Endothelial cell of umbilical vein (primary cell): ENCODE measurements around the gene TTN. TPM values are rescaled to one million over a fixed set of nuclear protein-coding genes. Genes with fewer than 3 reads are reported as not detected.

ENCODE experiments used
- BruUV-seq: library from RNA; stranded (reverse); fragments of 400-500 nt; replicated peaks from 2 replicates; lab custom pipeline; 2021; lab: Mats Ljungman, UMichigan
- CTCF ChIA-PET: fragments of 300-600, 350-600 bp; sonication (Branson Sonifier 250); formaldehyde crosslinking; loops from one replicate; lab custom pipeline; 2021; ENCODE audit warnings: antibody characterized with exemption, inconsistent platforms; lab: Charles Lee
- POLR2A ChIA-PET: fragments of 300-600, 350-600 bp; sonication (Branson Sonifier 250); formaldehyde crosslinking; loops from one replicate; lab custom pipeline; 2021; ENCODE audit warnings: antibody characterized with exemption, inconsistent platforms; lab: Charles Lee
- DNase-seq: peaks from one replicate; pipeline ENCODE4 v3.0.0-alpha.2; 2011; ENCODE audit warnings: low read depth, low spot score
- FAIRE-seq: peaks from 2 replicates; lab custom pipeline; 2011; peaks lifted over from hg19 to GRCh38; lab: Jason Lieb, UNC
- H2AFZ ChIP-seq: 2 replicates; pipeline ENCODE4 v1.6.0; 2012; ENCODE audit warnings: low read depth, low read length, control low read depth, inconsistent platforms
- H3K27ac ChIP-seq: 2 replicates; pipeline ENCODE4 v1.5.1; 2011; ENCODE audit warnings: low read depth, mild to moderate bottlenecking, control low read depth, low read length, moderate library complexity; ENCODE audit not compliant: insufficient read depth
- H3K27me3 ChIP-seq, 2 experiments: 2 replicates each; pipeline versions ENCODE4 v1.6.0 to v1.6.1; 2011; ENCODE audit warnings: low read length in 2 of 2, mixed read lengths in 1 of 2; ENCODE audit not compliant: control insufficient read depth in 2 of 2, insufficient read depth in 2 of 2
- H3K36me3 ChIP-seq, 2 experiments: 2 replicates in 1 of 2; 3 replicates in 1 of 2; pipeline ENCODE4 v1.5.1; 2011; ENCODE audit warnings: low read length in 2 of 2, mild to moderate bottlenecking in 1 of 2, moderate library complexity in 1 of 2; ENCODE audit not compliant: control insufficient read depth in 2 of 2, insufficient read depth in 2 of 2; ENCODE audit errors: extremely low read depth in 1 of 2
- H3K4me1 ChIP-seq: 3 replicates; pipeline ENCODE4 v1.5.1; 2011; ENCODE audit warnings: mild to moderate bottlenecking, low read length; ENCODE audit not compliant: control insufficient read depth, insufficient read depth; ENCODE audit errors: extremely low read depth
- H3K4me2 ChIP-seq: 2 replicates; pipeline ENCODE4 v1.6.1; 2011; ENCODE audit warnings: low read length, control low read depth, mixed read lengths; ENCODE audit not compliant: insufficient read depth
- H3K4me3 ChIP-seq, 3 experiments: fragments of 200-600 bp in 1 of 3; sonication (generic), shearing (Covaris generic) in 1 of 3; replicated peaks in 1 of 3; 2 replicates each; pipeline ENCODE4 v1.5.1; 2011 to 2016; ENCODE audit warnings: control low read depth in 3 of 3, low read length in 3 of 3, mild to moderate bottlenecking in 2 of 3, inconsistent platforms in 1 of 3, low read depth in 1 of 3, moderate library complexity in 1 of 3; ENCODE audit not compliant: insufficient read depth in 1 of 3
- H3K79me2 ChIP-seq: 2 replicates; pipeline ENCODE4 v1.6.0; 2012; ENCODE audit warnings: low read length, inconsistent platforms; ENCODE audit not compliant: control insufficient read depth, insufficient read depth
- H3K9ac ChIP-seq: replicated peaks from 2 replicates; pipeline ENCODE3; 2011; ENCODE audit warnings: low read length, control low read depth; ENCODE audit not compliant: insufficient read depth; ENCODE audit errors: extremely low read depth
- H3K9me1 ChIP-seq: replicated peaks from 3 replicates; pipeline ENCODE4 v1.6.0; 2011; ENCODE audit warnings: mild to moderate bottlenecking, low read length; ENCODE audit not compliant: control insufficient read depth, insufficient read depth; ENCODE audit errors: extremely low read depth
- H3K9me3 ChIP-seq: replicated peaks from 2 replicates; pipeline ENCODE4 v1.5.1; 2012; ENCODE audit warnings: low read length, inconsistent platforms; ENCODE audit not compliant: control insufficient read depth, insufficient read depth
- H4K20me1 ChIP-seq: replicated peaks from 2 replicates; pipeline ENCODE3; 2011; ENCODE audit warnings: mild to moderate bottlenecking, low read length; ENCODE audit not compliant: control insufficient read depth, insufficient read depth; ENCODE audit errors: extremely low read depth
- CTCF ChIP-seq, 2 donors: IDR thresholded peaks; 1 replicate in 1 of 2; 2 replicates in 1 of 2; pipeline ENCODE4 v1.5.1; 2011; ENCODE audit warnings: low read length in 2 of 2, mild to moderate bottlenecking in 2 of 2, moderate library complexity in 2 of 2, control low read depth in 1 of 2, inconsistent platforms in 1 of 2, low read depth in 1 of 2; ENCODE audit not compliant: insufficient read depth in 1 of 2; ENCODE audit errors: extremely low read depth in 1 of 2
- GATA2 ChIP-seq: IDR thresholded peaks from 2 replicates; pipeline ENCODE4 v1.7.0; 2011; ENCODE audit warnings: low read depth, mild to moderate bottlenecking, moderate library complexity, mixed read lengths, low read length; ENCODE audit not compliant: insufficient read length, insufficient read depth
- MYC ChIP-seq: IDR thresholded peaks from one replicate; pipeline ENCODE4 v1.6.1; 2011; ENCODE audit warnings: mild to moderate bottlenecking, low read depth, low read length
- dilution Hi-C: fragments of 300-500 bp; cut with MboI; formaldehyde crosslinking; loops from one replicate; pipeline ENCODE4 v1.15.0; 2019; ENCODE audit warnings: low sequenced_read_pairs; ENCODE audit not compliant: extremely low pct_ligation_motif_present
- intact Hi-C: fragments of 100-400 bp; cut with micrococcal nuclease; formaldehyde crosslinking; loops from one replicate; pipeline ENCODE4 v1.10.0; 2022
- polyA plus RNA-seq, 4 experiments: library from polyadenylated mRNA; depleted of rRNA in 3 of 4; stranded (reverse) in 3 of 4; unstranded in 1 of 4; fragments of >200 nt; gene quantifications; 2 replicates each; pipeline versions ENCODE4 v1.2.1 to v1.2.3, GENCODE V29; 2011 to 2012; ENCODE audit warnings: missing spikeins in 1 of 4
- total RNA-seq: library from RNA; stranded (reverse); gene quantifications from 2 replicates; pipeline ENCODE4 v1.2.3, GENCODE V29; 2021

TTN gene
- total and polyA plus RNA-seq, 2 donors (not counting 3 experiments of a cell fraction or from before 2014, with no cell fraction given): 0.11 to 0.49 TPM

- Histone ChIP-seq H2AFZ (no peak overlapping the region), H3K27me3 (peaks cover 3 to 4% of the 10 kb centered on the region in 2 experiments), H3K27ac (no peak overlapping the region), H3K4me1 (no peaks in the 10 kb centered on the region), H3K4me2 (no peak overlapping the region), H3K9me1 (no peaks in the 10 kb centered on the region), H3K9ac (no peak overlapping the region), H3K4me3 (no peak overlapping the region), H4K20me1 (no peaks in the 10 kb centered on the region), H3K36me3 (no peaks in the 10 kb centered on the region), H3K9me3 (no peaks in the 10 kb centered on the region), H3K79me2 (no peaks in the 10 kb centered on the region)
- intact Hi-C loops (no loop called here), dilution Hi-C loops (no loop called here)
- no peak for TF ChIP-seq MYC
- no peak for TF ChIP-seq GATA2
- ChIA-PET POLR2A (no interaction called here), CTCF (interaction anchor here (1.0 to 2.1 kb wide), 2 partner anchors 9 to 70 kb away, joined by 3 to 8 read pairs; no protein-coding TSS in a partner anchor)
- DNase-seq: no peak
- no peak for FAIRE-seq
- BruUV-seq: no TSS peak
These were observed 36.7 kb downstream of the TTN start for GRCh38 chr2:178770518-178770917.

GRCh38 chr2:178767094-178768060, 39.8 kb downstream of the TTN start:
- Histone ChIP-seq H3K27ac (no peak overlapping the region), H3K4me1 (no peaks in the 10 kb centered on the region), H4K20me1 (no peaks in the 10 kb centered on the region), H3K27me3 (peaks cover 3 to 4% of the 10 kb centered on the region in 2 experiments), H3K79me2 (no peaks in the 10 kb centered on the region), H3K9me1 (no peaks in the 10 kb centered on the region), H3K9ac (no peak overlapping the region), H2AFZ (no peak overlapping the region), H3K9me3 (no peaks in the 10 kb centered on the region), H3K4me2 (no peak overlapping the region), H3K4me3 (no peak overlapping the region), H3K36me3 (no peaks in the 10 kb centered on the region)
- TF ChIP-seq CTCF (IDR thresholded peaks at IDR 0.05; ENCODE audit: extremely low read depth in 1 of 2, insufficient read depth in 1 of 2, low read depth in 1 of 2, low read length in 2 of 2) (no peak), GATA2 (no peak), MYC (no peak)
- BruUV-seq: no TSS peak
- ChIA-PET POLR2A (no interaction called here), CTCF (interaction anchor here (0.7 to 1.4 kb wide), 2 partner anchors 17 to 363 kb away, joined by 3 read pairs; no protein-coding TSS in a partner anchor)
- dilution Hi-C loops: no loop called here
- DNase-seq (no peak), FAIRE-seq (no peak)
- intact Hi-C loops: loop anchor here (10.0 kb wide), 2 partner anchors 257 to 357 kb away; no protein-coding TSS in a partner anchor
